OCI-LY3 (cell line): Measurements from ENCODE around the gene RDH11.
"Not testable (repeated sequence)": the region's sequence is repeated elsewhere in the genome, so short reads cannot be mapped to it uniquely, and the experiment has no call there.

Experiments
- H2AFZ ChIP-seq: fragments of 200-600, 300-600 bp; shearing (Covaris generic); 2 replicates; pipeline ENCODE4 v1.6.0; 2014; ENCODE audit warnings: antibody characterized with exemption, low read depth, low read length
- H3K27ac ChIP-seq: fragments of 200-600, 300-600 bp; sonication (generic); 2 replicates; pipeline ENCODE4 v1.5.1; 2014; ENCODE audit warnings: mild to moderate bottlenecking, low read length, moderate library complexity, mixed read lengths
- H3K27me3 ChIP-seq: fragments of 200-600, 300-600 bp; sonication (generic); 2 replicates; pipeline ENCODE4 v1.6.1; 2014; ENCODE audit warnings: low read depth, low read length, mixed read lengths
- H3K36me3 ChIP-seq: fragments of 200-600, 300-600 bp; sonication (generic); replicated peaks from 2 replicates; pipeline ENCODE3; 2014; ENCODE audit warnings: low read depth, low read length, mixed read lengths
- H3K4me1 ChIP-seq: fragments of 300-600, 200-600 bp; sonication (generic); 2 replicates; pipeline ENCODE4 v1.6.1; 2014; ENCODE audit warnings: low read length, mixed read lengths
- H3K4me2 ChIP-seq: fragments of 200-600, 300-600 bp; sonication (generic); 2 replicates; pipeline ENCODE4 v1.6.1; 2014; ENCODE audit warnings: low read length, mixed read lengths
- H3K4me3 ChIP-seq: fragments of 300-600, 200-600 bp; sonication (generic); 2 replicates; pipeline ENCODE4 v1.5.1; 2014; ENCODE audit warnings: antibody characterized with exemption, mild to moderate bottlenecking, low read length, moderate library complexity
- H3K79me2 ChIP-seq: fragments of 300-600, 200-600 bp; shearing (Covaris generic); 2 replicates; pipeline ENCODE4 v1.6.1; 2014; ENCODE audit warnings: mild to moderate bottlenecking, low read length, mixed read lengths
- H3K9ac ChIP-seq: fragments of 300-600, 200-600 bp; shearing (Covaris generic); 2 replicates; pipeline ENCODE4 v1.6.0; 2014; ENCODE audit warnings: mild to moderate bottlenecking, low read length, moderate library complexity
- H3K9me3 ChIP-seq: fragments of 200-600, 300-600 bp; shearing (Covaris generic); 2 replicates; pipeline ENCODE4 v1.6.1; 2014; ENCODE audit warnings: low read length, mixed read lengths; ENCODE audit not compliant: insufficient read depth
- H4K20me1 ChIP-seq: fragments of 200-600, 300-600 bp; sonication (generic); 2 replicates; pipeline ENCODE4 v1.6.1; 2016; ENCODE audit warnings: low read length, mixed read lengths; ENCODE audit not compliant: insufficient read depth
- EZH2phosphoT487 ChIP-seq: fragments of 200-600 bp; shearing (Covaris generic); IDR thresholded peaks from 2 replicates; pipeline ENCODE4 v1.6.1; 2018; ENCODE audit warnings: antibody characterized with exemption, mixed run types, low read depth
- TF ChIP-seq, protein P1 (sequence below): fragments of 200-600, 300-600 bp; sonication (generic); IDR thresholded peaks from 2 replicates; pipeline ENCODE4 v1.5.1; 2014; ENCODE audit warnings: antibody characterized with exemption, low read length, low read depth

Gene RDH11

GRCh38 chr14:67721875-67722274 lies 26.3 kb upstream of the RDH11 start:
- no peak overlapping the region for H2AFZ ChIP-seq
- TF ChIP-seq EZH2phosphoT487: no peak
- no peak overlapping the region for H3K9ac ChIP-seq
- no peaks in the 10 kb centered on the region for H3K4me1 ChIP-seq
- no peaks in the 10 kb centered on the region for H3K36me3 ChIP-seq
- H3K27me3 ChIP-seq: peaks cover 24% of the 10 kb centered on the region
- H3K9me3 ChIP-seq: no peaks in the 10 kb centered on the region
- no peak overlapping the region for H3K4me3 ChIP-seq
- no peak overlapping the region for H3K27ac ChIP-seq
- no peak overlapping the region for H3K4me2 ChIP-seq
- no peaks in the 10 kb centered on the region for H3K79me2 ChIP-seq
- no peaks in the 10 kb centered on the region for H4K20me1 ChIP-seq

- Histone ChIP-seq H3K27ac (no peak overlapping the region), H3K36me3 (no peaks in the 10 kb centered on the region), H3K9me3 (no peaks in the 10 kb centered on the region), H3K79me2 (no peaks in the 10 kb centered on the region), H2AFZ (no peak overlapping the region), H3K4me2 (no peak overlapping the region), H3K9ac (no peak overlapping the region), H3K4me3 (no peak overlapping the region), H3K27me3 (peaks cover 24% of the 10 kb centered on the region), H3K4me1 (no peaks in the 10 kb centered on the region), H4K20me1 (no peaks in the 10 kb centered on the region)
- no peak for TF ChIP-seq EZH2phosphoT487
- TF ChIP-seq, protein P1, sequence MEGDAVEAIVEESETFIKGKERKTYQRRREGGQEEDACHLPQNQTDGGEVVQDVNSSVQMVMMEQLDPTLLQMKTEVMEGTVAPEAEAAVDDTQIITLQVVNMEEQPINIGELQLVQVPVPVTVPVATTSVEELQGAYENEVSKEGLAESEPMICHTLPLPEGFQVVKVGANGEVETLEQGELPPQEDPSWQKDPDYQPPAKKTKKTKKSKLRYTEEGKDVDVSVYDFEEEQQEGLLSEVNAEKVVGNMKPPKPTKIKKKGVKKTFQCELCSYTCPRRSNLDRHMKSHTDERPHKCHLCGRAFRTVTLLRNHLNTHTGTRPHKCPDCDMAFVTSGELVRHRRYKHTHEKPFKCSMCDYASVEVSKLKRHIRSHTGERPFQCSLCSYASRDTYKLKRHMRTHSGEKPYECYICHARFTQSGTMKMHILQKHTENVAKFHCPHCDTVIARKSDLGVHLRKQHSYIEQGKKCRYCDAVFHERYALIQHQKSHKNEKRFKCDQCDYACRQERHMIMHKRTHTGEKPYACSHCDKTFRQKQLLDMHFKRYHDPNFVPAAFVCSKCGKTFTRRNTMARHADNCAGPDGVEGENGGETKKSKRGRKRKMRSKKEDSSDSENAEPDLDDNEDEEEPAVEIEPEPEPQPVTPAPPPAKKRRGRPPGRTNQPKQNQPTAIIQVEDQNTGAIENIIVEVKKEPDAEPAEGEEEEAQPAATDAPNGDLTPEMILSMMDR: no peak
These were observed 24.3 kb upstream of the RDH11 start for GRCh38 chr14:67719866-67720265.

DNA sequence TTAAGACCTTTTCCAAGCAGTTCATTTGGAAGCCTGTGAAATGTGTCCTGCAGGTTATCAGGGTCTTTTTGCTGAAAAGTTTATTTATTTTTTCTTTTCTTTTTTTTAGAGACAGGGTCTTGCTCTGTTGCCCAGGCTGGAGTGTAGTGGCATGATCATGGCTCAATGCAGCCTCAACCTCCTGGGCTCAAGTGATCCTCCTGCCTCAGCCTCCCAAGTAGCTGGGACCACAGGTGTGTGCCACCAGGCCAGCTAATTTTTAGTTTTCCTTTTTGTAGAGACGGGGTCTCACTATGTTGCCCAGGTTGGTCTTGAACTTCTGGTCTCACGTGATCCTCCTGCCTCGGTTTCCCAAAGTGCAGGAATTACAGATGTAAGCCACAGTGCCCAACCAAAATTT lies 23.8 kb upstream of the RDH11 start:
- H3K27ac ChIP-seq, H3K4me3 ChIP-seq, H3K79me2 ChIP-seq, H3K4me2 ChIP-seq, H2AFZ ChIP-seq, H3K9me3 ChIP-seq, H4K20me1 ChIP-seq, H3K9ac ChIP-seq, H3K4me1 ChIP-seq, H3K36me3 ChIP-seq: not testable (repeated sequence)
- H3K27me3 ChIP-seq: peaks cover 24% of the 10 kb centered on the region

DNA sequence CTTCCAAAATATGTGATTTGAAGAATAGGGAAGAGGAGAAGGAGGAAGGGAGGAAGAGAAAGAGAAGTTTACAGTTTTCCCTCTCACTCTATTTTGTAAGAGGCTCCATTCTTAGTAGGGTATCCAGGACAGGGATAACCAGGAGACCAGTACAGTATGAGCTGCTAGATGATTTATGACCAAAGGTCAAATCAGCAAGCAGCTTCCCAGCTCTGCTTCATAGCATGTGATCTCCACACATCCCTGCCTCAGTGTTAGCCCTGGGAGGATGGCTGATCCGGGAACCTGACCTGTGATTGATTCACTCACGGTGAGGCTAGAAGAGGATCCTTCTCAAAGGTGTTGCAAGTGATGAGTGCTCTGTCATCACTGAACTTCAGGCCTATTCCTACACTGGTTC lies 22.7 kb upstream of the RDH11 start:
- H3K36me3 ChIP-seq: no peaks in the 10 kb centered on the region
- no peak overlapping the region for H3K9ac ChIP-seq
- H3K4me1 ChIP-seq: no peaks in the 10 kb centered on the region
- no peak overlapping the region for H2AFZ ChIP-seq
- peaks cover 15% of the 10 kb centered on the region for H3K27me3 ChIP-seq
- no peak overlapping the region for H3K4me2 ChIP-seq
- TF ChIP-seq, protein P1: no peak
- TF ChIP-seq EZH2phosphoT487: no peak
- H3K4me3 ChIP-seq: no peak overlapping the region
- H3K9me3 ChIP-seq: no peaks in the 10 kb centered on the region
- no peaks in the 10 kb centered on the region for H4K20me1 ChIP-seq
- no peak overlapping the region for H3K27ac ChIP-seq
- H3K79me2 ChIP-seq: no peaks in the 10 kb centered on the region

DNA sequence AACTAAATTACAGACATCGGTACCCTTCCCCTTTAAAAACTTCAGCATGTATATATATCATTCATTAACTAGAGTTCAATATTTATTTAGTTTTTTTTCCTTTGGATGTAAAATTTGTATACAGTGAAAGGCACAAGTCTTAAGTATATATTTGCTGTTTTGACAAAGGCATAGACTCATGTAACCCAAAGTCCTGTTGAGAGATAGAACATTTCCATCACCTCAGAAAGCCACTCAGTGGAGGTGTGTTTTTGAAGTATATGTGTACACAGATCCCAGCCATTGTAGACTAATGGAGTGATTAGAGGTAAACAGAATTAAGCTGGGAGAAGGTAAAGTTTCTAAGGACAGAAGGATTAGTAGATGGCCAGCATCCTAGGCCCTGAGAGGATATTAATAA lies 21.5 kb upstream of the RDH11 start:
- Histone ChIP-seq H3K9me3 (no peaks in the 10 kb centered on the region), H3K4me2 (no peak overlapping the region), H3K4me1 (no peaks in the 10 kb centered on the region), H2AFZ (no peak overlapping the region), H3K27me3 (peaks cover 7% of the 10 kb centered on the region), H3K9ac (no peak overlapping the region), H4K20me1 (no peaks in the 10 kb centered on the region), H3K4me3 (no peak overlapping the region), H3K36me3 (no peaks in the 10 kb centered on the region), H3K27ac (no peak overlapping the region), H3K79me2 (no peaks in the 10 kb centered on the region)
- TF ChIP-seq, protein P1: no peak
- no peak for TF ChIP-seq EZH2phosphoT487
